Measurements from ENCODE around the gene COIL. TPM values are rescaled to one million over a fixed set of nuclear protein-coding genes. Genes with fewer than 3 reads are reported as not detected.

Gene COIL
- total and polyA plus RNA-seq, 9 of the 15 experiments (the other 6 are each of a cell fraction or from before 2014, with no cell fraction given), result 23.9 to 41.3 (median 28.7) TPM

DNA sequence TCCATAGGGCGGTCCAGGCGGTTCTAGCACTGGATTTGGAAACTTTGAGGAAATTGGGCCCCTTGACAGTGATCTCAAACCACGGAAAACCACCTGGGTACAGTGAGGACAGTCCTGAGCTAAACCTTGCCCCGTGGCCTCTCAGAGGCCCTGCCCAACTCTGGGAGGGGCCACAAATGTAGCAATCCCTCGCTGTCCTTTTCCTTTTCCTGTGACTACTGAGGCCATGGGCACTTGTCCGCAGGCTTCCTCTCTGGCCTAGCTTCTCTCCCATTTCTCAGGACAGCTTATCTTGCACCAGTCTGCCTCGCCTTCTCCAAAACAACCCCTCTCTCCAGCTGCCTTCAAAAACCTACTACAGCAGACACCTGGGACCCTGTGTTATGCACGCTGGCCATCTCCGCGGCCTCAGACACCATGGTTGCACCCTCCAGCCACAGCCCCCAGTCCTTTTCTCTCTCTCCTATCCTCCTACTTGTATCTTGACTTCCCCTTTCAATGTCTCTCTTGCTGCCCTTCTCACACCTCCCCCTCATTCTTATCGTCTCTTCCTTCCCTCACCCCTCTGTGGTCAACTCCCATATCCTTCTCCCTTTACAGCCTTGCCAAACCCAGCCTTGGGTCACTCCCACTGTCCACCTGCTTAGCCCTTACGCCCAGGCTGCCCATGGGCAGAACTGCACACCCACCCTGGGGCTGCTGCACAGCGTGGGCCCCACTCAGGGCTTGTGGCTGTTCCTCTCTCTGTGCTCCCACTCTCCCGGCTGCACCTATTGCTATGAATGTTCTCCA is 24.7 kb upstream of the COIL start (continued):
- TF ChIP-seq, protein P1, sequence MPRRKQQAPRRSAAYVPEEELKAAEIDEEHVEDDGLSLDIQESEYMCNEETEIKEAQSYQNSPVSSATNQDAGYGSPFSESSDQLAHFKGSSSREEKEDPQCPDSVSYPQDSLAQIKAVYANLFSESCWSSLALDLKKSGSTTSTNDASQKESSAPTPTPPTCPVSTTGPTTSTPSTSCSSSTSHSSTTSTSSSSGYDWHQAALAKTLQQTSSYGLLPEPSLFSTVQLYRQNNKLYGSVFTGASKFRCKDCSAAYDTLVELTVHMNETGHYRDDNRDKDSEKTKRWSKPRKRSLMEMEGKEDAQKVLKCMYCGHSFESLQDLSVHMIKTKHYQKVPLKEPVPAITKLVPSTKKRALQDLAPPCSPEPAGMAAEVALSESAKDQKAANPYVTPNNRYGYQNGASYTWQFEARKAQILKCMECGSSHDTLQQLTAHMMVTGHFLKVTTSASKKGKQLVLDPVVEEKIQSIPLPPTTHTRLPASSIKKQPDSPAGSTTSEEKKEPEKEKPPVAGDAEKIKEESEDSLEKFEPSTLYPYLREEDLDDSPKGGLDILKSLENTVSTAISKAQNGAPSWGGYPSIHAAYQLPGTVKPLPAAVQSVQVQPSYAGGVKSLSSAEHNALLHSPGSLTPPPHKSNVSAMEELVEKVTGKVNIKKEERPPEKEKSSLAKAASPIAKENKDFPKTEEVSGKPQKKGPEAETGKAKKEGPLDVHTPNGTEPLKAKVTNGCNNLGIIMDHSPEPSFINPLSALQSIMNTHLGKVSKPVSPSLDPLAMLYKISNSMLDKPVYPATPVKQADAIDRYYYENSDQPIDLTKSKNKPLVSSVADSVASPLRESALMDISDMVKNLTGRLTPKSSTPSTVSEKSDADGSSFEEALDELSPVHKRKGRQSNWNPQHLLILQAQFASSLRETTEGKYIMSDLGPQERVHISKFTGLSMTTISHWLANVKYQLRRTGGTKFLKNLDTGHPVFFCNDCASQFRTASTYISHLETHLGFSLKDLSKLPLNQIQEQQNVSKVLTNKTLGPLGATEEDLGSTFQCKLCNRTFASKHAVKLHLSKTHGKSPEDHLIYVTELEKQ (CRISPR knock-in tag; IDR thresholded peaks at IDR 0.05), result no peak
- TF ChIP-seq SUPT5H (IDR thresholded peaks at IDR 0.05) (peak; percentile 57), CBFA2T3 (IDR thresholded peaks at IDR 0.05) (peak; percentile 94), RBM14 (IDR thresholded peaks at IDR 0.05; ENCODE audit: borderline replicate concordance, insufficient read depth, low read depth, low read length) (no peak), HNRNPLL (IDR thresholded peaks at IDR 0.05; ENCODE audit: low read depth, low read length, poor library complexity, severe bottlenecking) (no peak), PML (IDR thresholded peaks at IDR 0.05; ENCODE audit: low read length) (0 out of 2 replicates have a peak, but pooled peaks have one; percentile 23), ZBTB17 (CRISPR knock-in tag; IDR thresholded peaks at IDR 0.05) (0 out of 2 replicates have a peak, but pooled peaks have one; percentile 32)
- TF ChIP-seq, protein P2, sequence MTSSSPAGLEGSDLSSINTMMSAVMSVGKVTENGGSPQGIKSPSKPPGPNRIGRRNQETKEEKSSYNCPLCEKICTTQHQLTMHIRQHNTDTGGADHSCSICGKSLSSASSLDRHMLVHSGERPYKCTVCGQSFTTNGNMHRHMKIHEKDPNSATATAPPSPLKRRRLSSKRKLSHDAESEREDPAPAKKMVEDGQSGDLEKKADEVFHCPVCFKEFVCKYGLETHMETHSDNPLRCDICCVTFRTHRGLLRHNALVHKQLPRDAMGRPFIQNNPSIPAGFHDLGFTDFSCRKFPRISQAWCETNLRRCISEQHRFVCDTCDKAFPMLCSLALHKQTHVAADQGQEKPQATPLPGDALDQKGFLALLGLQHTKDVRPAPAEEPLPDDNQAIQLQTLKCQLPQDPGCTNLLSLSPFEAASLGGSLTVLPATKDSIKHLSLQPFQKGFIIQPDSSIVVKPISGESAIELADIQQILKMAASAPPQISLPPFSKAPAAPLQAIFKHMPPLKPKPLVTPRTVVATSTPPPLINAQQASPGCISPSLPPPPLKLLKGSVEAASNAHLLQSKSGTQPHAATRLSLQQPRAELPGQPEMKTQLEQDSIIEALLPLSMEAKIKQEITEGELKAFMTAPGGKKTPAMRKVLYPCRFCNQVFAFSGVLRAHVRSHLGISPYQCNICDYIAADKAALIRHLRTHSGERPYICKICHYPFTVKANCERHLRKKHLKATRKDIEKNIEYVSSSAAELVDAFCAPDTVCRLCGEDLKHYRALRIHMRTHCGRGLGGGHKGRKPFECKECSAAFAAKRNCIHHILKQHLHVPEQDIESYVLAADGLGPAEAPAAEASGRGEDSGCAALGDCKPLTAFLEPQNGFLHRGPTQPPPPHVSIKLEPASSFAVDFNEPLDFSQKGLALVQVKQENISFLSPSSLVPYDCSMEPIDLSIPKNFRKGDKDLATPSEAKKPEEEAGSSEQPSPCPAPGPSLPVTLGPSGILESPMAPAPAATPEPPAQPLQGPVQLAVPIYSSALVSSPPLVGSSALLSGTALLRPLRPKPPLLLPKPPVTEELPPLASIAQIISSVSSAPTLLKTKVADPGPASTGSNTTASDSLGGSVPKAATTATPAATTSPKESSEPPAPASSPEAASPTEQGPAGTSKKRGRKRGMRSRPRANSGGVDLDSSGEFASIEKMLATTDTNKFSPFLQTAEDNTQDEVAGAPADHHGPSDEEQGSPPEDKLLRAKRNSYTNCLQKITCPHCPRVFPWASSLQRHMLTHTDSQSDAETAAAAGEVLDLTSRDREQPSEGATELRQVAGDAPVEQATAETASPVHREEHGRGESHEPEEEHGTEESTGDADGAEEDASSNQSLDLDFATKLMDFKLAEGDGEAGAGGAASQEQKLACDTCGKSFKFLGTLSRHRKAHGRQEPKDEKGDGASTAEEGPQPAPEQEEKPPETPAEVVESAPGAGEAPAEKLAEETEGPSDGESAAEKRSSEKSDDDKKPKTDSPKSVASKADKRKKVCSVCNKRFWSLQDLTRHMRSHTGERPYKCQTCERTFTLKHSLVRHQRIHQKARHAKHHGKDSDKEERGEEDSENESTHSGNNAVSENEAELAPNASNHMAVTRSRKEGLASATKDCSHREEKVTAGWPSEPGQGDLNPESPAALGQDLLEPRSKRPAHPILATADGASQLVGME (CRISPR knock-in tag; IDR thresholded peaks at IDR 0.05), result no peak
- TF ChIP-seq, protein P3, sequence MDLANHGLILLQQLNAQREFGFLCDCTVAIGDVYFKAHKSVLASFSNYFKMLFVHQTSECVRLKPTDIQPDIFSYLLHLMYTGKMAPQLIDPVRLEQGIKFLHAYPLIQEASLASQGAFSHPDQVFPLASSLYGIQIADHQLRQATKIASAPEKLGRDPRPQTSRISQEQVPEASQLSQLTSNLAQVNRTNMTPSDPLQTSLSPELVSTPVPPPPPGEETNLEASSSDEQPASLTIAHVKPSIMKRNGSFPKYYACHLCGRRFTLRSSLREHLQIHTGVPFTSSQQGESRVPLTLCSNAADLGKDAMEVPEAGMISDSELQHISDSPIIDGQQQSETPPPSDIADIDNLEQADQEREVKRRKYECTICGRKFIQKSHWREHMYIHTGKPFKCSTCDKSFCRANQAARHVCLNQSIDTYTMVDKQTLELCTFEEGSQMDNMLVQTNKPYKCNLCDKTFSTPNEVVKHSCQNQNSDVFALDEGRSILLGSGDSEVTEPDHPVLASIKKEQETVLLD (IDR thresholded peaks at IDR 0.05), result peak; percentile 91
- TF ChIP-seq, protein P4, sequence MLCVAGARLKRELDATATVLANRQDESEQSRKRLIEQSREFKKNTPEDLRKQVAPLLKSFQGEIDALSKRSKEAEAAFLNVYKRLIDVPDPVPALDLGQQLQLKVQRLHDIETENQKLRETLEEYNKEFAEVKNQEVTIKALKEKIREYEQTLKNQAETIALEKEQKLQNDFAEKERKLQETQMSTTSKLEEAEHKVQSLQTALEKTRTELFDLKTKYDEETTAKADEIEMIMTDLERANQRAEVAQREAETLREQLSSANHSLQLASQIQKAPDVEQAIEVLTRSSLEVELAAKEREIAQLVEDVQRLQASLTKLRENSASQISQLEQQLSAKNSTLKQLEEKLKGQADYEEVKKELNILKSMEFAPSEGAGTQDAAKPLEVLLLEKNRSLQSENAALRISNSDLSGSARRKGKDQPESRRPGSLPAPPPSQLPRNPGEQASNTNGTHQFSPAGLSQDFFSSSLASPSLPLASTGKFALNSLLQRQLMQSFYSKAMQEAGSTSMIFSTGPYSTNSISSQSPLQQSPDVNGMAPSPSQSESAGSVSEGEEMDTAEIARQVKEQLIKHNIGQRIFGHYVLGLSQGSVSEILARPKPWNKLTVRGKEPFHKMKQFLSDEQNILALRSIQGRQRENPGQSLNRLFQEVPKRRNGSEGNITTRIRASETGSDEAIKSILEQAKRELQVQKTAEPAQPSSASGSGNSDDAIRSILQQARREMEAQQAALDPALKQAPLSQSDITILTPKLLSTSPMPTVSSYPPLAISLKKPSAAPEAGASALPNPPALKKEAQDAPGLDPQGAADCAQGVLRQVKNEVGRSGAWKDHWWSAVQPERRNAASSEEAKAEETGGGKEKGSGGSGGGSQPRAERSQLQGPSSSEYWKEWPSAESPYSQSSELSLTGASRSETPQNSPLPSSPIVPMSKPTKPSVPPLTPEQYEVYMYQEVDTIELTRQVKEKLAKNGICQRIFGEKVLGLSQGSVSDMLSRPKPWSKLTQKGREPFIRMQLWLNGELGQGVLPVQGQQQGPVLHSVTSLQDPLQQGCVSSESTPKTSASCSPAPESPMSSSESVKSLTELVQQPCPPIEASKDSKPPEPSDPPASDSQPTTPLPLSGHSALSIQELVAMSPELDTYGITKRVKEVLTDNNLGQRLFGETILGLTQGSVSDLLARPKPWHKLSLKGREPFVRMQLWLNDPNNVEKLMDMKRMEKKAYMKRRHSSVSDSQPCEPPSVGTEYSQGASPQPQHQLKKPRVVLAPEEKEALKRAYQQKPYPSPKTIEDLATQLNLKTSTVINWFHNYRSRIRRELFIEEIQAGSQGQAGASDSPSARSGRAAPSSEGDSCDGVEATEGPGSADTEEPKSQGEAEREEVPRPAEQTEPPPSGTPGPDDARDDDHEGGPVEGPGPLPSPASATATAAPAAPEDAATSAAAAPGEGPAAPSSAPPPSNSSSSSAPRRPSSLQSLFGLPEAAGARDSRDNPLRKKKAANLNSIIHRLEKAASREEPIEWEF (CRISPR knock-in tag; IDR thresholded peaks at IDR 0.05), result peak; percentile 74; the same call in 1 of the 2 replicates
